ENCODE data around the gene DAPK1. TPM values are rescaled to one million over a fixed set of nuclear protein-coding genes. Genes with fewer than 3 reads are reported as not detected.
A peak's percentile ranks its signal among the peaks of the same experiment; 100 is the strongest.

The DAPK1 gene
- total RNA-seq, 1 donor from 2014 or later: 29.5 TPM

DNA sequence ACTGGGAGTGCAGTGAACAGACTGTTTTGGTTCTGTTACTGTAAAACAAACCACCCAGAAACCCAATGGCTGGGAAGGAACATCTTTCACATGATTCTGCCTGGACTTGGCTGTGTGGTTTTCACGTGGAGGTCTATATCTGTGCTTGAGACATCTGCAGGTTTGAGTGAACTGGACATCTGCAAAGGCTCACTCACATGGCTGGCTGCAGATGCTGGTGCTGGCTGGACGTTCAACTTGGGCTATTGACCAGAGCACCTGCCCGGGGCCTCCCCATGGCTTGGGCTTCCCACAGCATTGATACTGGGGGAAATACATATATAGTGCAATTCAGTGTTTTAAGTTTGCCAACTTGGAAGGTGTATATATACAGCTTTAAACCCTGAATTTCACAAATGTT lies 235.1 kb downstream of the DAPK1 start:
- H3K9me3 Mint-ChIP-seq: no peaks in the 10 kb centered on the region
- Histone ChIP-seq H3K36me3 (no peaks in the 10 kb centered on the region), H3K27ac (no peak overlapping the region), H3K79me2 (ENCODE audit: low read depth) (no peaks in the 10 kb centered on the region), H3K4me1 (no peaks in the 10 kb centered on the region), H3K27me3 (no peaks in the 10 kb centered on the region), H3K4me3 (no peak overlapping the region), H3K4me2 (no peak overlapping the region), H3K9me3 (ENCODE audit: low read depth) (no peaks in the 10 kb centered on the region), H2AFZ (replicated peaks) (no peak overlapping the region), H3K9ac (no peak overlapping the region), H3F3A (ENCODE audit: low read depth) (no peaks in the 10 kb centered on the region), H4K20me1 (ENCODE audit: low read depth) (no peaks in the 10 kb centered on the region)
- H3K27ac Mint-ChIP-seq: no peak overlapping the region
- no peak for TF ChIP-seq EZH2 (IDR thresholded peaks at IDR 0.05)
- TF ChIP-seq, protein P1, sequence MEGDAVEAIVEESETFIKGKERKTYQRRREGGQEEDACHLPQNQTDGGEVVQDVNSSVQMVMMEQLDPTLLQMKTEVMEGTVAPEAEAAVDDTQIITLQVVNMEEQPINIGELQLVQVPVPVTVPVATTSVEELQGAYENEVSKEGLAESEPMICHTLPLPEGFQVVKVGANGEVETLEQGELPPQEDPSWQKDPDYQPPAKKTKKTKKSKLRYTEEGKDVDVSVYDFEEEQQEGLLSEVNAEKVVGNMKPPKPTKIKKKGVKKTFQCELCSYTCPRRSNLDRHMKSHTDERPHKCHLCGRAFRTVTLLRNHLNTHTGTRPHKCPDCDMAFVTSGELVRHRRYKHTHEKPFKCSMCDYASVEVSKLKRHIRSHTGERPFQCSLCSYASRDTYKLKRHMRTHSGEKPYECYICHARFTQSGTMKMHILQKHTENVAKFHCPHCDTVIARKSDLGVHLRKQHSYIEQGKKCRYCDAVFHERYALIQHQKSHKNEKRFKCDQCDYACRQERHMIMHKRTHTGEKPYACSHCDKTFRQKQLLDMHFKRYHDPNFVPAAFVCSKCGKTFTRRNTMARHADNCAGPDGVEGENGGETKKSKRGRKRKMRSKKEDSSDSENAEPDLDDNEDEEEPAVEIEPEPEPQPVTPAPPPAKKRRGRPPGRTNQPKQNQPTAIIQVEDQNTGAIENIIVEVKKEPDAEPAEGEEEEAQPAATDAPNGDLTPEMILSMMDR (IDR thresholded peaks at IDR 0.05): no peak
- TF ChIP-seq EZH2phosphoT487 (IDR thresholded peaks at IDR 0.05): no peak
- H3K27me3 Mint-ChIP-seq (ENCODE audit: insufficient read depth, low read depth): peaks cover 2% of the 10 kb centered on the region
- no peak for DNase-seq (ENCODE audit: low spot score)
- no peak overlapping the region for H3K4me3 Mint-ChIP-seq
- H3K4me1 Mint-ChIP-seq: peaks cover 4% of the 10 kb centered on the region
- H3K36me3 Mint-ChIP-seq: peaks cover 21% of the 10 kb centered on the region

DNA sequence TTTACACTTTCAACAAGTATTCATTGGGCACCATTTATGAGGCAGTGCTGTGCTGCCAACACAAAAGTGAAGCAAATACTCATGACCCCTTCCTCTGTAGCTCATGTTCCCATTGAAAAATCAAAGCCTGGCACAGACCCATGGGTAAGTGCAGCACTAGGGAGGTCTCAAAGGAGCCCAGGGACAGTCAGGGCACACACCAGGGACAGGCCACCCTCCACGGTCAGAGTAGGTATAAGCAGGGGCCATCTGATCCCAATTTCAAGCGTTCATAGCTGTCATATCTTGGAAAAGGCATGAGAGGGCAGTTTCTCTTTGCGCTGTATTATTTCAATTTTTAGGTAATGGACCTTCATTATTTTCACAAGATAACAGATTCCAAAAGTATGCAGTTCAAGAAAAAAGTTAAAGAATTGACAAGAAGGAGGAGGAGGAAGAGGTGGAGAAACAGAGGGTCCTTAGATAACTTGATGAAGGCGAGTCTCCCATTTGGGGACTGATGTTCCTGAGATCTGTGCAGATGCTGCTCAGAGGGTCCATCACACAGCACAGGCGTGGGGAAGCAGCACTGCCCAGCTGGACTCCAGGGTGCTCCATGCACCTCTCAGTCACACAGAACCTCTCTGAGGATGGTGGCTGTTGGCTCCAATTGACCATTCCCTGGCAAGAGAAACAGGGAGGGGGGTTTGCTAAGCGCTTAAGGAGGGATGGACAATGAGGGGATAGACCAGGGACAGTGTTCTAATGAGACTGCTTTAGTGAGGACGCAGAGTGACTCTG lies 235.8 kb downstream of the DAPK1 start:
- Histone ChIP-seq H3K36me3 (no peaks in the 10 kb centered on the region), H3K4me2 (no peak overlapping the region), H3K9ac (no peak overlapping the region), H3K9me3 (ENCODE audit: low read depth) (no peaks in the 10 kb centered on the region), H3K4me1 (no peaks in the 10 kb centered on the region), H3K27me3 (no peaks in the 10 kb centered on the region), H3K79me2 (ENCODE audit: low read depth) (no peaks in the 10 kb centered on the region), H3F3A (ENCODE audit: low read depth) (no peaks in the 10 kb centered on the region), H2AFZ (replicated peaks) (peak overlapping the region; percentile 24), H4K20me1 (ENCODE audit: low read depth) (no peaks in the 10 kb centered on the region), H3K27ac (no peak overlapping the region), H3K4me3 (no peak overlapping the region)
- DNase-seq (ENCODE audit: low spot score): no peak
- Mint-ChIP-seq H3K4me3 (no peak overlapping the region), H3K9me3 (peaks cover 2% of the 10 kb centered on the region), H3K4me1 (no peaks in the 10 kb centered on the region), H3K27me3 (ENCODE audit: insufficient read depth, low read depth) (no peaks in the 10 kb centered on the region), H3K36me3 (peaks cover 14% of the 10 kb centered on the region), H3K27ac (no peak overlapping the region)
- TF ChIP-seq EZH2phosphoT487 (IDR thresholded peaks at IDR 0.05) (no peak), EZH2 (IDR thresholded peaks at IDR 0.05) (no peak)
- TF ChIP-seq, protein P1 (IDR thresholded peaks at IDR 0.05): no peak

DNA sequence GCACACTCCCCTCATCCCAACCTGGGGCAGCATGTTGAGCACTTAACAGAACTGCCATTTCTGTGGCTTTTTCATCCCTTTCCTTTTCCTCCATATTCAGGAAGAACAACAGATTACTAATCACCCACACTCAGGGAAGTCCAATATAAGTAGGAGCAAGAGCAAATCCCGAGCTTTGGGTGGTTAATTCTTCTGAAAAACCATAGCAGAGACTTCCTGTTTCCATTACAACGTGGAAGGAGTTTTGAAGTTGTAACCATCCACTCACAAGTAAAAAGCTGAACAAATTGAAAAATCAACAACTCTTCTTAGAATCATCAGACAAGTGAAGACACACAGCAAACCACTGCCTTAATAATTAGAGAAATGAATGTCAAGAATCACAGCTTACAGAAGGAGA lies 236.4 kb downstream of the DAPK1 start:
- no peak overlapping the region for H3K4me3 Mint-ChIP-seq
- no peak for TF ChIP-seq EZH2phosphoT487 (IDR thresholded peaks at IDR 0.05)
- TF ChIP-seq, protein P1 (IDR thresholded peaks at IDR 0.05): no peak
- no peak for TF ChIP-seq EZH2 (IDR thresholded peaks at IDR 0.05)
- no peaks in the 10 kb centered on the region for H4K20me1 ChIP-seq (ENCODE audit: low read depth)
- H3K79me2 ChIP-seq (ENCODE audit: low read depth): no peaks in the 10 kb centered on the region
- H3K27ac Mint-ChIP-seq: no peak overlapping the region
- H3K9me3 ChIP-seq (ENCODE audit: low read depth): no peaks in the 10 kb centered on the region
- DNase-seq (ENCODE audit: low spot score): no peak
- H3K36me3 Mint-ChIP-seq: peaks cover 11% of the 10 kb centered on the region
- peaks cover 2% of the 10 kb centered on the region for H3K9me3 Mint-ChIP-seq
- H2AFZ ChIP-seq (replicated peaks): peak overlapping the region; percentile 24
- H3K4me1 Mint-ChIP-seq: no peaks in the 10 kb centered on the region
- no peaks in the 10 kb centered on the region for H3K4me1 ChIP-seq
- no peak overlapping the region for H3K4me3 ChIP-seq
- H3K27ac ChIP-seq: no peak overlapping the region
- H3K27me3 Mint-ChIP-seq (ENCODE audit: insufficient read depth, low read depth): no peaks in the 10 kb centered on the region
- H3K9ac ChIP-seq: no peak overlapping the region
- no peaks in the 10 kb centered on the region for H3K27me3 ChIP-seq
- no peaks in the 10 kb centered on the region for H3K36me3 ChIP-seq
- H3K4me2 ChIP-seq: no peak overlapping the region
- no peaks in the 10 kb centered on the region for H3F3A ChIP-seq (ENCODE audit: low read depth)

Data from neural progenitor cell (in vitro differentiated cells).